Dedifferentiated amniotic fluid mesenchymal stem cell (primary cell): Measurements from ENCODE around the gene PATJ.
"Not testable (repeated sequence)": the region's sequence is repeated elsewhere in the genome, so short reads cannot be mapped to it uniquely, and the experiment has no call there.

Experiments used
- DNase-seq: peaks from one replicate; pipeline ENCODE4 v3.0.0-alpha.2; 2016; ENCODE audit errors: extremely low spot score

PATJ gene

GRCh38 chr1:61828805-61829204, 86.5 kb downstream of the PATJ start:
- no peak for DNase-seq

GRCh38 chr1:61836649-61837048, 94.4 kb downstream of the PATJ start:
- no peak for DNase-seq

GRCh38 chr1:61837607-61838006, 95.3 kb downstream of the PATJ start:
- not testable (repeated sequence) for DNase-seq

GRCh38 chr1:61839679-61840078, 97.4 kb downstream of the PATJ start:
- DNase-seq = peak; percentile 66

- no peak for DNase-seq
Observed at GRCh38 chr1:61842036-61842435, 99.8 kb downstream of the PATJ start.

- no peak for DNase-seq
Observed at GRCh38 chr1:61842863-61843514, 100.7 kb downstream of the PATJ start.

- no peak for DNase-seq
Observed at GRCh38 chr1:61844006-61844405, 101.7 kb downstream of the PATJ start.

- DNase-seq = not testable (repeated sequence)
Observed at GRCh38 chr1:61844664-61845063, 102.4 kb downstream of the PATJ start.

GRCh38 chr1:61851235-61851634, 109.0 kb downstream of the PATJ start:
- no peak for DNase-seq

GRCh38 chr1:61851849-61852669, 109.8 kb downstream of the PATJ start:
- DNase-seq = peak; percentile 87

GRCh38 chr1:61852670-61853015, 110.4 kb downstream of the PATJ start:
- no peak for DNase-seq

GRCh38 chr1:61853583-61853982, 111.3 kb downstream of the PATJ start:
- peak; percentile 35 for DNase-seq

- no peak for DNase-seq
Observed at GRCh38 chr1:61864489-61864888, 122.2 kb downstream of the PATJ start.

- no peak for DNase-seq
Observed at GRCh38 chr1:61865646-61866220, 123.5 kb downstream of the PATJ start.

- DNase-seq = peak; percentile 11
Observed at GRCh38 chr1:61869691-61870109, 127.4 kb downstream of the PATJ start.

- DNase-seq = no peak
Observed at GRCh38 chr1:61872206-61872605, 129.9 kb downstream of the PATJ start.

GRCh38 chr1:61873581-61873980, 131.3 kb downstream of the PATJ start:
- DNase-seq = no peak

GRCh38 chr1:61873994-61874393, 131.7 kb downstream of the PATJ start:
- DNase-seq = no peak

GRCh38 chr1:61875198-61875597, 132.9 kb downstream of the PATJ start:
- DNase-seq = no peak

GRCh38 chr1:61879887-61880474, 137.7 kb downstream of the PATJ start:
- DNase-seq = not testable (repeated sequence)

GRCh38 chr1:61887076-61887867, 145.0 kb downstream of the PATJ start:
- DNase-seq = no peak
